Panc1 (cell line): Measurements from ENCODE around the gene TP53BP2. TPM values are rescaled to one million over a fixed set of nuclear protein-coding genes. Genes with fewer than 3 reads are reported as not detected.

ENCODE experiments used
- ATAC-seq: fragments of 200-7000 bp; cut with Tn5 transposase; 2 replicates; pipeline ENCODE4 v1.9.1; 2020; ENCODE audit warnings: mild to moderate bottlenecking, moderate library complexity
- BruUV-seq: library from RNA; stranded (reverse); fragments of 400-500 nt; replicated peaks from 2 replicates; lab custom pipeline; 2021; lab: Mats Ljungman, UMichigan
- CTCF ChIA-PET: fragments of 300-600 bp; sonication (Branson Sonifier 250); formaldehyde crosslinking; loops from one replicate; lab custom pipeline; 2022; ENCODE audit warnings: antibody characterized with exemption; lab: Charles Lee
- POLR2A ChIA-PET: fragments of 300-600 bp; sonication (Branson Sonifier 250); formaldehyde crosslinking; loops from one replicate; lab custom pipeline; 2022; ENCODE audit warnings: antibody characterized with exemption; lab: Charles Lee
- DNase-seq: peaks from one replicate; pipeline ENCODE4 v3.0.0-alpha.2; 2010; ENCODE audit warnings: low read depth, low spot score
- H3K27ac ChIP-seq: 2 replicates; pipeline ENCODE4 v1.5.1; 2011; ENCODE audit warnings: mild to moderate bottlenecking, low read length, inconsistent platforms
- H3K27me3 ChIP-seq: fragments of 200-500 bp; sonication (Bioruptor generic); 2 replicates; pipeline ENCODE4 v1.6.0; 2014; ENCODE audit warnings: low read length, inconsistent platforms; ENCODE audit not compliant: control insufficient read depth, insufficient read depth
- H3K36me3 ChIP-seq: fragments of 200-500 bp; sonication (Bioruptor generic); 2 replicates; pipeline ENCODE4 v1.5.1; 2014; ENCODE audit warnings: inconsistent platforms, mild to moderate bottlenecking, low read length, moderate library complexity; ENCODE audit not compliant: control insufficient read depth, insufficient read depth
- H3K4me1 ChIP-seq: 2 replicates; pipeline ENCODE4 v1.5.1; 2011; ENCODE audit warnings: inconsistent platforms, mild to moderate bottlenecking, low read length, moderate library complexity; ENCODE audit not compliant: control insufficient read depth, insufficient read depth
- H3K4me3 ChIP-seq, 2 experiments: 2 replicates each; pipeline ENCODE4 v1.5.1; 2011 to 2012; ENCODE audit warnings: low read depth in 2 of 2, low read length in 2 of 2, mild to moderate bottlenecking in 2 of 2, inconsistent platforms in 1 of 2, moderate library complexity in 1 of 2
- H3K9me3 ChIP-seq: fragments of 200-500 bp; sonication (Bioruptor generic); 2 replicates; pipeline ENCODE4 v1.5.1; 2014; ENCODE audit warnings: low read depth, mild to moderate bottlenecking, inconsistent platforms, low read length, moderate library complexity; ENCODE audit not compliant: control insufficient read depth, insufficient read depth
- CTCF ChIP-seq: fragments of 450-650 bp; IDR thresholded peaks from 2 replicates; pipeline ENCODE4 v1.5.1; 2017; ENCODE audit warnings: mild to moderate bottlenecking
- POLR2AphosphoS5 ChIP-seq: IDR thresholded peaks from 2 replicates; pipeline ENCODE4 v1.6.1; 2012; ENCODE audit warnings: mild to moderate bottlenecking, low read depth, low read length, moderate library complexity
- SIN3A ChIP-seq: IDR thresholded peaks from 2 replicates; pipeline ENCODE4 v1.6.1; 2012; ENCODE audit warnings: low read depth, mild to moderate bottlenecking, low read length, moderate library complexity, borderline replicate concordance; ENCODE audit not compliant: insufficient read depth
- TCF7L2 ChIP-seq: IDR thresholded peaks from 2 replicates; pipeline ENCODE4 v1.6.1; 2011; ENCODE audit warnings: mild to moderate bottlenecking, low read depth, low read length, inconsistent platforms
- in situ Hi-C: cut with HindIII; loops from 2 replicates; pipeline ENCODE4 v1.10.0; 2016; ENCODE audit warnings: low sequenced_read_pairs, low pct_unique_long_range_greater_than_20kb
- intact Hi-C: fragments of 100-400 bp; cut with micrococcal nuclease; formaldehyde crosslinking; loops from one replicate; pipeline ENCODE4 v1.10.0; 2022; ENCODE audit not compliant: unreplicated experiment
- total RNA-seq: library from RNA; stranded (reverse); gene quantifications from one replicate; pipeline ENCODE4 v1.2.1, GENCODE V29; 2021; ENCODE audit not compliant: unreplicated experiment
- TF ChIP-seq, protein P1 (sequence below), 2 experiments: IDR thresholded peaks; 2 replicates each; pipeline ENCODE4 v1.6.1; 2011 to 2012; ENCODE audit warnings: low read depth in 2 of 2, control low read depth in 1 of 2, low read length in 1 of 2, mild to moderate bottlenecking in 1 of 2, moderate library complexity in 1 of 2; ENCODE audit not compliant: insufficient read depth in 1 of 2

TP53BP2 gene
- total RNA-seq, 1 experiment from 2014 or later = 51.4 TPM

DNA sequence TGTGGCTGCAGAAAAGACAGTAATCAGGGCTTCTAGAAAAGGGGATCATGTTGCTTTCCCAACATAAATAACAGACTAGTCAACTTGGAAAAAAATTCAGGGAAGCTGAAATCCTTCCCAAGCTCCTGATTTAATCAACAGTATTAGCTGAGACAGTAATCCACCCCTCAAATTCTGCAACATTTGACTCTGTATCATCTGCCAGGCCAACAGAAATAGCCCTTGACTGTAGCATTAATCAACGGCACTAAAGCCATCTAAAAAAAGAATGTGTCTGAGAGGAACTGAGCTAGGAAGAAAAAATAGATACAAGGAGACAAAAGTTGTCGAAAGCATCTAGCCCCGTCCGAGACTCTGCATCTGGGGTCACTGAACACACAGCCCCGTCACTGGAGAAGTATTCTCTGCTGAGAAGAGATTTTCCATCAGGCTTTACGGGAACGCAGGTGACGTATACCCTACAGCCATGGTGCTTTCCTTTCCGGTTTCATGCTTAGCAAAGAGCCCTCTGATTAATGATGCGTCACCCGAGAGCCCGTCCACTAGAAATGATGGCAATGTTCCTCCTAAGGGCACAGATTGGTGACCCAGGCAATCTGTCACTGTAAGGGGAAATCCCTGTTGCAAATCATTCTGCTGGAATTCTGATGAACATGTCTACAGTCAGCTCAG, 42.1 kb upstream of the TP53BP2 start:
- in situ Hi-C loops = no loop called here
- Histone ChIP-seq H3K36me3 (no peaks in the 10 kb centered on the region), H3K27ac (peak overlapping the region; percentile 52), H3K4me3 (peak overlapping the region in 1 of 2 experiments; percentile 29; a peak in 2 of 4 replicates), H3K27me3 (no peaks in the 10 kb centered on the region), H3K9me3 (no peaks in the 10 kb centered on the region), H3K4me1 (peaks cover 6% of the 10 kb centered on the region)
- DNase-seq (peak; percentile 97), ATAC-seq (peak; percentile 96)
- POLR2A ChIA-PET = no interaction called here
- CTCF ChIA-PET = no interaction called here
- no TSS peak for BruUV-seq
- TF ChIP-seq, protein P1, sequence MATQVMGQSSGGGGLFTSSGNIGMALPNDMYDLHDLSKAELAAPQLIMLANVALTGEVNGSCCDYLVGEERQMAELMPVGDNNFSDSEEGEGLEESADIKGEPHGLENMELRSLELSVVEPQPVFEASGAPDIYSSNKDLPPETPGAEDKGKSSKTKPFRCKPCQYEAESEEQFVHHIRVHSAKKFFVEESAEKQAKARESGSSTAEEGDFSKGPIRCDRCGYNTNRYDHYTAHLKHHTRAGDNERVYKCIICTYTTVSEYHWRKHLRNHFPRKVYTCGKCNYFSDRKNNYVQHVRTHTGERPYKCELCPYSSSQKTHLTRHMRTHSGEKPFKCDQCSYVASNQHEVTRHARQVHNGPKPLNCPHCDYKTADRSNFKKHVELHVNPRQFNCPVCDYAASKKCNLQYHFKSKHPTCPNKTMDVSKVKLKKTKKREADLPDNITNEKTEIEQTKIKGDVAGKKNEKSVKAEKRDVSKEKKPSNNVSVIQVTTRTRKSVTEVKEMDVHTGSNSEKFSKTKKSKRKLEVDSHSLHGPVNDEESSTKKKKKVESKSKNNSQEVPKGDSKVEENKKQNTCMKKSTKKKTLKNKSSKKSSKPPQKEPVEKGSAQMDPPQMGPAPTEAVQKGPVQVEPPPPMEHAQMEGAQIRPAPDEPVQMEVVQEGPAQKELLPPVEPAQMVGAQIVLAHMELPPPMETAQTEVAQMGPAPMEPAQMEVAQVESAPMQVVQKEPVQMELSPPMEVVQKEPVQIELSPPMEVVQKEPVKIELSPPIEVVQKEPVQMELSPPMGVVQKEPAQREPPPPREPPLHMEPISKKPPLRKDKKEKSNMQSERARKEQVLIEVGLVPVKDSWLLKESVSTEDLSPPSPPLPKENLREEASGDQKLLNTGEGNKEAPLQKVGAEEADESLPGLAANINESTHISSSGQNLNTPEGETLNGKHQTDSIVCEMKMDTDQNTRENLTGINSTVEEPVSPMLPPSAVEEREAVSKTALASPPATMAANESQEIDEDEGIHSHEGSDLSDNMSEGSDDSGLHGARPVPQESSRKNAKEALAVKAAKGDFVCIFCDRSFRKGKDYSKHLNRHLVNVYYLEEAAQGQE (IDR thresholded peaks at IDR 0.05; ENCODE audit: insufficient read depth in 1 of 2, low read depth in 2 of 2, low read length in 1 of 2) = no peak
- TF ChIP-seq TCF7L2 = no peak
- TF ChIP-seq CTCF = no peak
- TF ChIP-seq POLR2AphosphoS5 = no peak
- intact Hi-C loops = no loop called here

DNA sequence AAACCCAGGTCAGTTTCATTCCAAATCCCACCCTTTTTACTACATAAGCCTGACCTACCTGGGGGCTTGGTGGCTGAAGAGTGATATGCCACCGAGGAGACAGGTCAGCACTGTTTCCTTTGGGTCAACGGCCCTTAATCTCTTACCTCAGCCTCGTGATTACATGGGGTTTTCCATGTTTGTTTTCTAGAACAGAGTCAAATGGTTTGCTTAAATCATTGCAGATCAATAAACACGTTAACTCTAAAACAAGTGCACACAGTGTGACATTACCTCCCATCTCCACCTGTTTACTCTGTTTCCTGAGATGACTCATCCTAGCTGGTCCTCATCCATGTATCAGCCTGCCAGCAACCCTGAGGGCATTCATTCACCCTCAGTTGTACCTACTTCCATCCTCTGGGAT, 40.8 kb upstream of the TP53BP2 start:
- in situ Hi-C loops = no loop called here
- Histone ChIP-seq H3K27ac (no peak overlapping the region), H3K27me3 (no peaks in the 10 kb centered on the region), H3K4me3 (no peak overlapping the region), H3K9me3 (no peaks in the 10 kb centered on the region), H3K4me1 (peaks cover 6% of the 10 kb centered on the region), H3K36me3 (no peaks in the 10 kb centered on the region)
- intact Hi-C loops = no loop called here
- BruUV-seq = no TSS peak
- TF ChIP-seq SIN3A = no peak
- TF ChIP-seq CTCF = no peak
- TF ChIP-seq, protein P1 (IDR thresholded peaks at IDR 0.05; ENCODE audit: insufficient read depth in 1 of 2, low read depth in 2 of 2, low read length in 1 of 2) = no peak
- no peak for TF ChIP-seq POLR2AphosphoS5
- no peak for TF ChIP-seq TCF7L2
- ATAC-seq = peak; percentile 73
- no peak for DNase-seq
- CTCF ChIA-PET = interaction anchor here (0.6 to 0.7 kb wide), 2 partner anchors 15 to 355 kb away, joined by 3 read pairs; no protein-coding TSS in a partner anchor
- POLR2A ChIA-PET = interaction anchor here (0.7 kb wide), 1 partner anchor 31 kb away, joined by 8 read pairs; no protein-coding TSS in a partner anchor
